Right lung (tissue), 5 donors: Measurements from ENCODE around the gene OR6C75. TPM values are rescaled to one million over a fixed set of nuclear protein-coding genes. Genes with fewer than 3 reads are reported as not detected.

Source experiments
- polyA plus RNA-seq, 5 donors: library from polyadenylated mRNA; unstranded; fragments of 120-200 nt; gene quantifications; one replicate each; pipeline versions ENCODE4 v1.2.1 to v1.2.3, GENCODE V29; 2013; ENCODE audit warnings: inconsistent platforms in 1 of 5, low replicate concordance in 1 of 5; ENCODE audit not compliant: insufficient read length in 5 of 5, insufficient read depth in 1 of 5

OR6C75 gene
- polyA plus RNA-seq, 5 donors: 0.05 to 0.08 (median 0.06) TPM

Other genes starting within 250 kb of the OR6C75 start
- gene OR9K2, start 236.6 kb upstream of the OR6C75 start, polyA plus RNA-seq: not detected
- not detected for gene OR10A7, start 141.9 kb upstream of the OR6C75 start, polyA plus RNA-seq
- gene OR6C74, start 118.4 kb upstream of the OR6C75 start, polyA plus RNA-seq: not detected
- gene OR6C6, start 66.4 kb upstream of the OR6C75 start, polyA plus RNA-seq: under 1 TPM in 1 of 5 donors, not detected in 4; 0.12 TPM
- not detected for gene OR6C1, start 48.6 kb upstream of the OR6C75 start, polyA plus RNA-seq
- gene OR6C3, start 32.2 kb upstream of the OR6C75 start, polyA plus RNA-seq: not detected
- gene OR6C65, start 37.6 kb downstream of the OR6C75 start, polyA plus RNA-seq: not detected
- gene OR6C76, start 63.3 kb downstream of the OR6C75 start, polyA plus RNA-seq: not detected
- gene OR6C2, start 81.1 kb downstream of the OR6C75 start, polyA plus RNA-seq: not detected
- gene OR6C70, start 107.2 kb downstream of the OR6C75 start, polyA plus RNA-seq: not detected
- gene OR6C68, start 129.4 kb downstream of the OR6C75 start, polyA plus RNA-seq: not detected
- gene OR6C4, start 186.6 kb downstream of the OR6C75 start, polyA plus RNA-seq: under 1 TPM in 3 of 5 donors, not detected in 2; 0.03 to 0.04 (median 0.04) TPM
- gene OR2AP1, start 209.5 kb downstream of the OR6C75 start, polyA plus RNA-seq: not detected